Activated T-helper 1 cell treated with anti-CD3 and anti-CD28 coated beads, Interleukin-12 subunit alpha, Interleukin-12 subunit beta, Interleukin-2, Interleukin-4 antibody, amounts not matched to agents 30 ng/mL and 10 ng/mL and 1 ng/mL, durations not matched to agents 14 hours and 24 hours and 36 hours (primary cell): ENCODE data around the gene LRBA. TPM values are rescaled to one million over a fixed set of nuclear protein-coding genes. Genes with fewer than 3 reads are reported as not detected.

Experiments
- DNase-seq: peaks from one replicate; pipeline ENCODE4 v3.0.0; 2021; ENCODE audit warnings: low spot score
- H3K27ac Mint-ChIP-seq: one replicate; pipeline ENCODE4 v1.8.0; 2021; ENCODE audit warnings: mild to moderate bottlenecking, mixed read lengths
- H3K27me3 Mint-ChIP-seq: one replicate; pipeline ENCODE4 v1.8.0; 2022; ENCODE audit warnings: mild to moderate bottlenecking, moderate library complexity, mixed read lengths; ENCODE audit not compliant: insufficient read depth
- H3K36me3 Mint-ChIP-seq: one replicate; pipeline ENCODE4 v1.8.0; 2021; ENCODE audit warnings: low read depth, mixed read lengths
- H3K4me1 Mint-ChIP-seq: one replicate; pipeline ENCODE4 v1.8.0; 2021; ENCODE audit warnings: low read depth, mixed read lengths
- H3K4me3 Mint-ChIP-seq: one replicate; pipeline ENCODE4 v1.8.0; 2021; ENCODE audit warnings: mild to moderate bottlenecking, moderate library complexity, mixed read lengths
- H3K9me3 Mint-ChIP-seq: one replicate; pipeline ENCODE4 v1.8.0; 2021; ENCODE audit warnings: mixed read lengths
- intact Hi-C: fragments of 100-400 bp; cut with micrococcal nuclease; formaldehyde crosslinking; loops from one replicate; pipeline ENCODE4 v1.15.1; 2024
- total RNA-seq: library from RNA; stranded (reverse); gene quantifications from 2 replicates; pipeline ENCODE4 v1.2.3, GENCODE V29; 2022

The LRBA gene
- total RNA-seq, 1 donor from 2014 or later, result 54.2 TPM

DNA sequence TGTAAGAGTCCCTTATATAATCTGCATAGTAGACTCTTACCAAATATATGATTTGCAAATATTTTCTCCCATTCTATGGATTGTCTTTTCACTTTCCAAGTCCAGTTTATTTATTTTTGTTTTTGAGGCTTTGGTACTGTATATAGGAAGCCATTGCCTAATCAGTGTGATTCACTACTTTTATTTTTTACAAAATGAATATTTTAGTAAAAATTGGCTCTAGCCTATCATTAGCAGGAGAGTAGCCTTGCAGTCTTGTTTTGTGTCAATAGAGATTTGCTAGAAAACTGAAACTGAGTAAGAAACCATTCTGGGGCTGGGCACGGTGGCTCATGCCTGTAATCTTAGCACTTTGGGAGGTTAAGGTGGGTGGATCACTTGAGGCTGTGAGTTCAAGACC is 633.1 kb downstream of the LRBA start:
- Mint-ChIP-seq H3K4me3 (no peak overlapping the region), H3K27me3 (no peaks in the 10 kb centered on the region), H3K27ac (no peak overlapping the region), H3K36me3 (peaks cover 3% of the 10 kb centered on the region), H3K4me1 (no peaks in the 10 kb centered on the region), H3K9me3 (no peaks in the 10 kb centered on the region)
- intact Hi-C loops, result loop anchor here (2.0 kb wide), 1 partner anchor 13 kb away; no protein-coding TSS in a partner anchor
- DNase-seq, result no peak

DNA sequence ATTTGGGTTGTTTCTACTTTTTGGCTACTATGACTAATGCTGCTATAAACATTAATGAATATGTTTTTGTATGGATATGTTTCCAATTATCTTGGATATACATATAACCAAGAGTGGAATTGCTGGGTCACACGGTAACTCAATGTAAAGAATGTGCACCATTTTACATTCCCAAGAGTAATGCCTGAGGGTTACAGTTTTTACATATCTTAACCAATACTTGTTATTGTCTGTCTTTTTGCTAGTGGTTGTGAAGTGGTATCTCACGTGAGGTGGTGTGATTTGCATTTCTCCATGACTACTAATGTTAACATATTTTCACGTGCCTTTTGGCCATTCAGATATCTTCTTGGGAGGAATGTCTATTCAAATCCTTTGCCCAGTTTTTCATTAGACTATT is 633.5 kb downstream of the LRBA start:
- peaks cover 3% of the 10 kb centered on the region for H3K36me3 Mint-ChIP-seq
- no peaks in the 10 kb centered on the region for H3K9me3 Mint-ChIP-seq
- no peak overlapping the region for H3K27ac Mint-ChIP-seq
- H3K4me3 Mint-ChIP-seq, result no peak overlapping the region
- no peak for DNase-seq
- intact Hi-C loops, result loop anchor here (2.0 kb wide), 1 partner anchor 13 kb away; no protein-coding TSS in a partner anchor
- H3K27me3 Mint-ChIP-seq, result no peaks in the 10 kb centered on the region
- H3K4me1 Mint-ChIP-seq, result no peaks in the 10 kb centered on the region

- intact Hi-C loops, result no loop called here
- Mint-ChIP-seq H3K4me1 (no peaks in the 10 kb centered on the region), H3K9me3 (no peaks in the 10 kb centered on the region), H3K36me3 (no peaks in the 10 kb centered on the region), H3K27ac (no peak overlapping the region), H3K27me3 (no peaks in the 10 kb centered on the region), H3K4me3 (no peak overlapping the region)
- DNase-seq, result no peak
Observed at GRCh38 chr4:150381036-150381435, 634.0 kb downstream of the LRBA start.

- intact Hi-C loops, result no loop called here
- Mint-ChIP-seq H3K4me1 (no peaks in the 10 kb centered on the region), H3K9me3 (no peaks in the 10 kb centered on the region), H3K27ac (no peak overlapping the region), H3K36me3 (peaks cover 3% of the 10 kb centered on the region), H3K4me3 (no peak overlapping the region), H3K27me3 (no peaks in the 10 kb centered on the region)
- DNase-seq, result no peak
Observed at GRCh38 chr4:150379454-150379853, 635.6 kb downstream of the LRBA start.

DNA sequence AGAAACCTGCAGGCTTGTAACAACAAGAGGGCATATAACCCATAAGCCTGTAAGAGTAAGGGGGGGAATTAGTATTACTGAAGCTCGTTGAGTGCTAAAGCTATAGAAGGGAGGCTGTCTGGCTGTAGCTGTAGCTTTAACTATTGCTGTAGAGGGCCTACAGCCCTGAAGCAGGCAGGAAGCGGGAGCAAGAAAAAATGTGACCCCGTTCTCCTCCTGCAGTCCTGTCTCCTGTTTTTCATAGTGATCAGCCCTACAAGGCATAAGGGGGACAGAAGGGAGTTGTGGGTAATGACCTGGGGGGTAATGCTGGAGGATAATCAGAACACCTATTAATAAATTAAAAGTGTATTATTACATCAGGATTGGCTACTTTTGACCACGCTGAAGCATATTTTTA is 640.1 kb downstream of the LRBA start:
- H3K36me3 Mint-ChIP-seq, result peaks cover 3% of the 10 kb centered on the region
- no peaks in the 10 kb centered on the region for H3K9me3 Mint-ChIP-seq
- H3K27me3 Mint-ChIP-seq, result no peaks in the 10 kb centered on the region
- no peak for DNase-seq
- H3K27ac Mint-ChIP-seq, result no peak overlapping the region
- no peaks in the 10 kb centered on the region for H3K4me1 Mint-ChIP-seq
- intact Hi-C loops, result no loop called here
- no peak overlapping the region for H3K4me3 Mint-ChIP-seq

GRCh38 chr4:150371869-150372268 is 643.2 kb downstream of the LRBA start:
- no peak for DNase-seq

GRCh38 chr4:150369434-150370380 is 645.4 kb downstream of the LRBA start:
- Mint-ChIP-seq H3K27me3 (no peaks in the 10 kb centered on the region), H3K4me3 (no peak overlapping the region), H3K36me3 (no peaks in the 10 kb centered on the region), H3K27ac (no peak overlapping the region), H3K4me1 (no peaks in the 10 kb centered on the region), H3K9me3 (no peaks in the 10 kb centered on the region)
- intact Hi-C loops, result loop anchor here (2.0 kb wide), 1 partner anchor 13 kb away; no protein-coding TSS in a partner anchor
- no peak for DNase-seq

More at GRCh38 chr4:150371869-150372268, 643.2 kb downstream of the LRBA start:
- Mint-ChIP-seq H3K36me3 (peaks cover 3% of the 10 kb centered on the region), H3K4me1 (no peaks in the 10 kb centered on the region), H3K9me3 (no peaks in the 10 kb centered on the region), H3K27ac (no peak overlapping the region), H3K4me3 (no peak overlapping the region), H3K27me3 (no peaks in the 10 kb centered on the region)
- intact Hi-C loops, result no loop called here

DNA sequence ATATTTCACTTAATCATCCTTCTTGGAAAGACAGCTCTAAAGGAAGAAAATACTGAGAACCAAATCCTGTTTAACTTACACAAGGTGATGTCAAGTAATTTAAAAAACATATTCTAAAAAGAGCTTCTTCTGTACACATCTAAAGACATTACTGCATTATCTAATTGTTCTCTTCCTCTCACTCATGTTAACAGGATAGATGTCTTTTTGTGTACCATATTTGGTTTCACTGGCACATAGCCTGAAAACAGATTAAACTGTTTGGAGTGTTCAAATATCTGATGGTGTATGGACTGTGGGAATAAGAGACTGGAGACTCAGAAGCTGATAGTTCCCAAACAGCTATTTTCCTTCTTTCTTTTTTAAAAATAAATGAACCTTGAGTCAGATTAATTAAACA is 646.4 kb downstream of the LRBA start:
- DNase-seq, result no peak
- Mint-ChIP-seq H3K36me3 (no peaks in the 10 kb centered on the region), H3K4me3 (no peak overlapping the region), H3K9me3 (no peaks in the 10 kb centered on the region), H3K27me3 (no peaks in the 10 kb centered on the region), H3K27ac (no peak overlapping the region), H3K4me1 (no peaks in the 10 kb centered on the region)
- intact Hi-C loops, result loop anchor here (2.0 kb wide), 1 partner anchor 14 kb away; no protein-coding TSS in a partner anchor

DNA sequence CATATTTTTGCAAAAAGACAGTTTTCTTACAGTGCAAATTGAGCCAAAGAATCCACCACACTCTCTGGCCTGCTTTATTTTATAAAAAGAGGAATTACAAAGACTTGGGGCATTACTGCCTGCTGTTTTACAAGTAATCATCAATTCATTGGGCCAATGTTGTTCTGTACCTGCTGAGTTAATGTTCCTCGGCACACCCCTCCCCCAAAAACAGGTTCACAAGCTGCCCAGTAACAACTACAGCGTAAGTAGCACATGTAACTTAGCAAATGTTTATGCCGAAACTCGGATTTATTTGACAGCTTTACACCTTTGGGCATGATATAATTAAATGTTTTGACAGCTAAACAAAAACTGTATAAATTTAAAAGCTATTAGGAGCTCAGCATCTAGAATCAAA is 647.8 kb downstream of the LRBA start:
- no peak overlapping the region for H3K27ac Mint-ChIP-seq
- no peaks in the 10 kb centered on the region for H3K36me3 Mint-ChIP-seq
- no peak for DNase-seq
- H3K9me3 Mint-ChIP-seq, result no peaks in the 10 kb centered on the region
- no peaks in the 10 kb centered on the region for H3K27me3 Mint-ChIP-seq
- intact Hi-C loops, result no loop called here
- no peaks in the 10 kb centered on the region for H3K4me1 Mint-ChIP-seq
- H3K4me3 Mint-ChIP-seq, result no peak overlapping the region

GRCh38 chr4:150366487-150366999 is 648.5 kb downstream of the LRBA start:
- intact Hi-C loops, result no loop called here
- H3K27ac Mint-ChIP-seq, result peak overlapping the region; percentile 36
- no peaks in the 10 kb centered on the region for H3K9me3 Mint-ChIP-seq
- no peaks in the 10 kb centered on the region for H3K36me3 Mint-ChIP-seq
- no peak overlapping the region for H3K4me3 Mint-ChIP-seq
- H3K4me1 Mint-ChIP-seq, result no peaks in the 10 kb centered on the region
- DNase-seq, result no peak
- no peaks in the 10 kb centered on the region for H3K27me3 Mint-ChIP-seq

DNA sequence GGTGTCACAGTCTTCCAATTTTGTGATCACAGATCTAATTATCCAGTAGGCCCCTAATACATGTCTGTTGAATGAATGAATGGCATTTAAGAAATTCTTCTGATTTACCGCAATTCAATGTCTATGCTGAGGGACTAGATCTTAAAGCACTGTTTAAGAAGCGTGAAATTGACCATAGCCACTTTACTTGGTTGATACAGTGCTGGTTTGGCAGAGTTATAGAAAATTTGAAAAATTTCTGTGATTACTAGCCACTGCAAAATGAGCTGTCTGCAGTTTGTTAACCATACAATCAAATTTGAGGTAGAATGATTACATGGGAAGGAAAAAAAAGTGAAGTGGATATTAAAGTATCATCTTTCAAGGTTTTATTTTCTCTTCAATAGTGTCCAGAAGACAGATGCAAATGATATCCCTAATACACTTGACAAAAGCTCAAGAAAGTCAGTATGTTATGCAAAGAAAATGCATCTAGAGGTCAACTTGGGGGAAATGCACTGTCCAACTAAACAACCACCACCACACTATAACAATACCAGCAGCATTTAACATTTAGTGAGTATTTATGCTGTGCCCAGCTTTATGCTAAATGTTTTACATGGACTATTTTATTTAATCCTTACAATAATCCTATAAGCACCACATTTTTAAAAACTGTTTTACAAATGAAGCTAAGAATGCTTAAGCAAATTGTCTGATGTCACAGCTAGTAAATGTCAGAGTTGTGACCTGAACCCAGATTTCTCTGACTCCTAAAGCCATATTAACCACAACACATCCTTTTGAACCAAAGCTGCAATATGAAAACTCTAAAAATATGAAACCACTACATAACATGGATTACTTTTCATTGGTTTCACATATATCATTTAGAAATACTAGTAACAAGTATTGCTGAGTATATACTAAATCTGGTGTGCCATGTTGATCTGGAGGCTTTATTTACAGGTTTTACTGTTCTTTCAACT is 651.1 kb downstream of the LRBA start:
- H3K9me3 Mint-ChIP-seq, result no peaks in the 10 kb centered on the region
- H3K36me3 Mint-ChIP-seq, result no peaks in the 10 kb centered on the region
- intact Hi-C loops, result no loop called here

DNA sequence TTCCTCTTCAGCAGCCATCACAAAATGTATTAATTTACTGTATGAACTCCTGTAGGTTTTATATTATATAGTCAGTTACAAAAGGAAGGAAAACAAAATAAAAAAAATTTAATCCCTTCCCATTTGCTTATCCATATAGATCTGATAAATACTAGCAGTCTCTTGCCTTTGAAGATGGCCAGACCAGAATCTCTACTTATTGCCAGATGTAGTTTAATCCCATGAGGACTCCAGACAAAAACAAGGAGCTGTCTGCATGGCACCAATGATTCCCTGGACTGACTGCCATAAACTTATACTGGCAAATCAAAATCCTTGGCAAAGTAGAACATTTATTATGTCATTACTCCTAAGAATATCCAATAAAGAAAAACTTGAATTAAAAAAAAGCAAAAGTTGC is 656.4 kb downstream of the LRBA start:
- Mint-ChIP-seq H3K27me3 (no peaks in the 10 kb centered on the region), H3K9me3 (no peaks in the 10 kb centered on the region), H3K4me1 (no peaks in the 10 kb centered on the region), H3K4me3 (no peak overlapping the region), H3K36me3 (no peaks in the 10 kb centered on the region), H3K27ac (no peak overlapping the region)
- DNase-seq, result no peak
- intact Hi-C loops, result no loop called here

More for the DNA sequence above, 651.1 kb downstream of the LRBA start:
- Mint-ChIP-seq H3K27me3 (no peaks in the 10 kb centered on the region), H3K4me3 (no peak overlapping the region), H3K4me1 (no peaks in the 10 kb centered on the region), H3K27ac (no peak overlapping the region)
- DNase-seq, result no peak
